Panc1 (cell line): ENCODE results near the gene CDH12. TPM values are rescaled to one million over a fixed set of nuclear protein-coding genes. Genes with fewer than 3 reads are reported as not detected.

Experiments used
- ATAC-seq: fragments of 200-7000 bp; cut with Tn5 transposase; 2 replicates; pipeline ENCODE4 v1.9.1; 2020; ENCODE audit warnings: mild to moderate bottlenecking, moderate library complexity
- BruUV-seq: library from RNA; stranded (reverse); fragments of 400-500 nt; replicated peaks from 2 replicates; lab custom pipeline; 2021; lab: Mats Ljungman, UMichigan
- CTCF ChIA-PET: fragments of 300-600 bp; sonication (Branson Sonifier 250); formaldehyde crosslinking; loops from one replicate; lab custom pipeline; 2022; ENCODE audit warnings: antibody characterized with exemption; lab: Charles Lee
- POLR2A ChIA-PET: fragments of 300-600 bp; sonication (Branson Sonifier 250); formaldehyde crosslinking; loops from one replicate; lab custom pipeline; 2022; ENCODE audit warnings: antibody characterized with exemption; lab: Charles Lee
- DNase-seq: peaks from one replicate; pipeline ENCODE4 v3.0.0-alpha.2; 2010; ENCODE audit warnings: low read depth, low spot score
- H3K27ac ChIP-seq: 2 replicates; pipeline ENCODE4 v1.5.1; 2011; ENCODE audit warnings: mild to moderate bottlenecking, low read length, inconsistent platforms
- H3K27me3 ChIP-seq: fragments of 200-500 bp; sonication (Bioruptor generic); 2 replicates; pipeline ENCODE4 v1.6.0; 2014; ENCODE audit warnings: low read length, inconsistent platforms; ENCODE audit not compliant: control insufficient read depth, insufficient read depth
- H3K36me3 ChIP-seq: fragments of 200-500 bp; sonication (Bioruptor generic); 2 replicates; pipeline ENCODE4 v1.5.1; 2014; ENCODE audit warnings: inconsistent platforms, mild to moderate bottlenecking, low read length, moderate library complexity; ENCODE audit not compliant: control insufficient read depth, insufficient read depth
- H3K4me1 ChIP-seq: 2 replicates; pipeline ENCODE4 v1.5.1; 2011; ENCODE audit warnings: inconsistent platforms, mild to moderate bottlenecking, low read length, moderate library complexity; ENCODE audit not compliant: control insufficient read depth, insufficient read depth
- H3K4me3 ChIP-seq, 2 experiments: 2 replicates each; pipeline ENCODE4 v1.5.1; 2011 to 2012; ENCODE audit warnings: low read depth in 2 of 2, low read length in 2 of 2, mild to moderate bottlenecking in 2 of 2, inconsistent platforms in 1 of 2, moderate library complexity in 1 of 2
- H3K9me3 ChIP-seq: fragments of 200-500 bp; sonication (Bioruptor generic); 2 replicates; pipeline ENCODE4 v1.5.1; 2014; ENCODE audit warnings: low read depth, mild to moderate bottlenecking, inconsistent platforms, low read length, moderate library complexity; ENCODE audit not compliant: control insufficient read depth, insufficient read depth
- POLR2AphosphoS5 ChIP-seq: IDR thresholded peaks from 2 replicates; pipeline ENCODE4 v1.6.1; 2012; ENCODE audit warnings: mild to moderate bottlenecking, low read depth, low read length, moderate library complexity
- SIN3A ChIP-seq: IDR thresholded peaks from 2 replicates; pipeline ENCODE4 v1.6.1; 2012; ENCODE audit warnings: low read depth, mild to moderate bottlenecking, low read length, moderate library complexity, borderline replicate concordance; ENCODE audit not compliant: insufficient read depth
- TCF7L2 ChIP-seq: IDR thresholded peaks from 2 replicates; pipeline ENCODE4 v1.6.1; 2011; ENCODE audit warnings: mild to moderate bottlenecking, low read depth, low read length, inconsistent platforms
- in situ Hi-C: cut with HindIII; loops from 2 replicates; pipeline ENCODE4 v1.10.0; 2016; ENCODE audit warnings: low sequenced_read_pairs, low pct_unique_long_range_greater_than_20kb
- intact Hi-C: fragments of 100-400 bp; cut with micrococcal nuclease; formaldehyde crosslinking; loops from one replicate; pipeline ENCODE4 v1.10.0; 2022; ENCODE audit not compliant: unreplicated experiment
- total RNA-seq: library from RNA; stranded (reverse); gene quantifications from one replicate; pipeline ENCODE4 v1.2.1, GENCODE V29; 2021; ENCODE audit not compliant: unreplicated experiment
- TF ChIP-seq, protein P1 (sequence below), 2 experiments: IDR thresholded peaks; 2 replicates each; pipeline ENCODE4 v1.6.1; 2011 to 2012; ENCODE audit warnings: low read depth in 2 of 2, control low read depth in 1 of 2, low read length in 1 of 2, mild to moderate bottlenecking in 1 of 2, moderate library complexity in 1 of 2; ENCODE audit not compliant: insufficient read depth in 1 of 2
- TF ChIP-seq, protein P2 (sequence below): fragments of 450-650 bp; IDR thresholded peaks from 2 replicates; pipeline ENCODE4 v1.5.1; 2017; ENCODE audit warnings: mild to moderate bottlenecking

Gene CDH12
- total RNA-seq, 1 experiment from 2014 or later: not detected

- in situ Hi-C loops (no loop called here), intact Hi-C loops (no loop called here)
- Histone ChIP-seq H3K27me3 (no peaks in the 10 kb centered on the region), H3K36me3 (no peaks in the 10 kb centered on the region), H3K4me1 (no peaks in the 10 kb centered on the region), H3K27ac (no peak overlapping the region), H3K9me3 (no peaks in the 10 kb centered on the region), H3K4me3 (no peak overlapping the region)
- ATAC-seq (no peak), DNase-seq (no peak)
- CTCF ChIA-PET: no interaction called here
- BruUV-seq: no TSS peak
- POLR2A ChIA-PET: no interaction called here
- TF ChIP-seq, protein P1, sequence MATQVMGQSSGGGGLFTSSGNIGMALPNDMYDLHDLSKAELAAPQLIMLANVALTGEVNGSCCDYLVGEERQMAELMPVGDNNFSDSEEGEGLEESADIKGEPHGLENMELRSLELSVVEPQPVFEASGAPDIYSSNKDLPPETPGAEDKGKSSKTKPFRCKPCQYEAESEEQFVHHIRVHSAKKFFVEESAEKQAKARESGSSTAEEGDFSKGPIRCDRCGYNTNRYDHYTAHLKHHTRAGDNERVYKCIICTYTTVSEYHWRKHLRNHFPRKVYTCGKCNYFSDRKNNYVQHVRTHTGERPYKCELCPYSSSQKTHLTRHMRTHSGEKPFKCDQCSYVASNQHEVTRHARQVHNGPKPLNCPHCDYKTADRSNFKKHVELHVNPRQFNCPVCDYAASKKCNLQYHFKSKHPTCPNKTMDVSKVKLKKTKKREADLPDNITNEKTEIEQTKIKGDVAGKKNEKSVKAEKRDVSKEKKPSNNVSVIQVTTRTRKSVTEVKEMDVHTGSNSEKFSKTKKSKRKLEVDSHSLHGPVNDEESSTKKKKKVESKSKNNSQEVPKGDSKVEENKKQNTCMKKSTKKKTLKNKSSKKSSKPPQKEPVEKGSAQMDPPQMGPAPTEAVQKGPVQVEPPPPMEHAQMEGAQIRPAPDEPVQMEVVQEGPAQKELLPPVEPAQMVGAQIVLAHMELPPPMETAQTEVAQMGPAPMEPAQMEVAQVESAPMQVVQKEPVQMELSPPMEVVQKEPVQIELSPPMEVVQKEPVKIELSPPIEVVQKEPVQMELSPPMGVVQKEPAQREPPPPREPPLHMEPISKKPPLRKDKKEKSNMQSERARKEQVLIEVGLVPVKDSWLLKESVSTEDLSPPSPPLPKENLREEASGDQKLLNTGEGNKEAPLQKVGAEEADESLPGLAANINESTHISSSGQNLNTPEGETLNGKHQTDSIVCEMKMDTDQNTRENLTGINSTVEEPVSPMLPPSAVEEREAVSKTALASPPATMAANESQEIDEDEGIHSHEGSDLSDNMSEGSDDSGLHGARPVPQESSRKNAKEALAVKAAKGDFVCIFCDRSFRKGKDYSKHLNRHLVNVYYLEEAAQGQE (IDR thresholded peaks at IDR 0.05; ENCODE audit: insufficient read depth in 1 of 2, low read depth in 2 of 2, low read length in 1 of 2): no peak
- TF ChIP-seq TCF7L2: no peak
- TF ChIP-seq, protein P2, sequence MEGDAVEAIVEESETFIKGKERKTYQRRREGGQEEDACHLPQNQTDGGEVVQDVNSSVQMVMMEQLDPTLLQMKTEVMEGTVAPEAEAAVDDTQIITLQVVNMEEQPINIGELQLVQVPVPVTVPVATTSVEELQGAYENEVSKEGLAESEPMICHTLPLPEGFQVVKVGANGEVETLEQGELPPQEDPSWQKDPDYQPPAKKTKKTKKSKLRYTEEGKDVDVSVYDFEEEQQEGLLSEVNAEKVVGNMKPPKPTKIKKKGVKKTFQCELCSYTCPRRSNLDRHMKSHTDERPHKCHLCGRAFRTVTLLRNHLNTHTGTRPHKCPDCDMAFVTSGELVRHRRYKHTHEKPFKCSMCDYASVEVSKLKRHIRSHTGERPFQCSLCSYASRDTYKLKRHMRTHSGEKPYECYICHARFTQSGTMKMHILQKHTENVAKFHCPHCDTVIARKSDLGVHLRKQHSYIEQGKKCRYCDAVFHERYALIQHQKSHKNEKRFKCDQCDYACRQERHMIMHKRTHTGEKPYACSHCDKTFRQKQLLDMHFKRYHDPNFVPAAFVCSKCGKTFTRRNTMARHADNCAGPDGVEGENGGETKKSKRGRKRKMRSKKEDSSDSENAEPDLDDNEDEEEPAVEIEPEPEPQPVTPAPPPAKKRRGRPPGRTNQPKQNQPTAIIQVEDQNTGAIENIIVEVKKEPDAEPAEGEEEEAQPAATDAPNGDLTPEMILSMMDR: no peak
Measured at GRCh38 chr5:22390888-22391287, 462.3 kb downstream of the CDH12 start.

DNA sequence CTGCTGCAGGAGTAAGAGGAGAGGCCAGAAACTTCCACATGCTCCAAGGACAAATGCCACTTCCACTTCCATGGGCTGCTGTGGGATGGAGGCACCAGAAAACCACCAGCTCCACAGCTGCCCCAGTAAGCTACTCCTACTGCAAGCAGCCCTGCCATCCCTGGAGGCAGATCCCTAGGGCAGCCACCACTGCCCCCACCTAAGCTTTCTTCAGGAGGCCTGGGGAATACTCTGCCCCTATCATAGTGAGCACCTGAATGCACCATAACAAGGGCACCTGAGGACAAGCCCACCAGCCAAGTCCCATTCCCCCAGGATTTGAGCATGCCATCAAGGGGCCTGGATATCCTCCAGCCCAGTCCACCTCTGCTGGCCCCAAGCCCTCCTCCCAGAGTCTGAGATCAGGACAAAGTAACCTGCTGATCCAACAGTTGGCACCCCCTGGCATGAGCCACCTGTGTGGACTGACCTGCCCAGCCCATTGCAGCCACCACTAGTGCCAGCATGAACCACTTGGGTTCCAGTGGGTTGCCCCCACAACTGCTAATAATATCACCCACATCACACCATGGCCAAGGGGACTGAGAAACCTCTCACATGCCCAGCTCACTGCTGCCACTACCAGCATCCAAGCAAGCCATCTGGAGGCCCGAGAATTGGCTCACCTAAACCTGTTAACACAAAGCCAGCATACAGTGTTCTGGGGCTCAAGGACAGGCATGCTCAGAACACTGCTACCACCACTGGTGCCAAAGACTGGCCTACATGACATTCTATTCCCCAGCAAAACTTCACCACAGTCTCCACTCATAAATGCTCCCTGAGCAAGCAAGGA, 480.1 kb downstream of the CDH12 start:
- in situ Hi-C loops: no loop called here
- H3K9me3 ChIP-seq: no peaks in the 10 kb centered on the region
- BruUV-seq: no TSS peak
- DNase-seq (no peak), ATAC-seq (no peak)
- ChIA-PET POLR2A (no interaction called here), CTCF (no interaction called here)
- no peaks in the 10 kb centered on the region for H3K36me3 ChIP-seq
- intact Hi-C loops: no loop called here
- H3K27me3 ChIP-seq: no peaks in the 10 kb centered on the region
- no peaks in the 10 kb centered on the region for H3K4me1 ChIP-seq
- no peak overlapping the region for H3K27ac ChIP-seq
- no peak overlapping the region for H3K4me3 ChIP-seq
- TF ChIP-seq, protein P1 (IDR thresholded peaks at IDR 0.05; ENCODE audit: insufficient read depth in 1 of 2, low read depth in 2 of 2, low read length in 1 of 2): no peak
- TF ChIP-seq, protein P2: no peak
- TF ChIP-seq TCF7L2 (no peak), POLR2AphosphoS5 (no peak), SIN3A (no peak)
